Raji (cell line): ENCODE results near the gene CAMTA1.

Experiments used
- POLR2A ChIP-seq: IDR thresholded peaks from 2 replicates; pipeline ENCODE4 v1.6.1; 2011; ENCODE audit warnings: low read depth, low read length, control low read depth; ENCODE audit not compliant: insufficient read depth

Gene CAMTA1

DNA sequence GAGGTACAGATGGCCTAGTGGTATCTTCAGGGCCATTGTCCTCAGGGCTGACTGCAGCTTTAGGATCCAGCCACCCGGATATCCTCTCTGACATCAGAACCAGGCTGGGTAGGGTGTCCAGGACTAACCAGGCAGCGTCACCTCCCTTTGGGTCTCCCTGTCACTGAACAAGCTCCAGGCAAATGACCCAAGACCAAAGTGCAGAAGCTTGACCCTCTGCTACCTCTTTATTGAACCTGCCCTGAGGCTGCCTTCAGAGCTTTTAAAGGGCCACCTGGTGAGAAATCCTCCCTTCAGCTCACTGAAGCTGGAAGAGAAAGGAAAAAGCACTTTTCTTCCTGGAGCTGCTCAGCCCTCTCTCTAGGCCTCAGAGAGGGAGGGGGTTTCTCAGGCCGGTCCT, 906.8 kb downstream of the CAMTA1 start:
- TF ChIP-seq POLR2A = no peak

DNA sequence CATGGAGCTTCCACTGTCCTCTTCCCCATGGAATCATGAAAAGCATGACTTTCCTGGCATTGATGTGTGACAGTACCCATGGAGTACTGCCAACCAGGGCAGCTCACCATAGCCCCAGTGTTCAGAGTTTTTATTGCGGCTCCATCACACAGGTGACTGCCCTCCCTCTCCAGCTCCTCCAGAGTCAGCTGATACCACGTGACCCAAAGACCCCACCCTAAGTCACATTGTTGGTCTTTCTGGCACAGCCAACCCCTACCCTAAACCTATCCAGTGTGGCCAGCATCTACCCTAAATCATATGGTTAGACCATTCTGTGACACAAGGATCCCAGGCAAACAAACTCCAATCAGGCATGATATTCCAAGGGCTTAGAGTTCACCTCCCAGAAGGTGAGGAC, 908.4 kb downstream of the CAMTA1 start:
- TF ChIP-seq POLR2A = no peak

- no peak for TF ChIP-seq POLR2A
Measured at GRCh38 chr1:7694600-7695496, 909.6 kb downstream of the CAMTA1 start.

GRCh38 chr1:7695497-7696117, 910.4 kb downstream of the CAMTA1 start:
- no peak for TF ChIP-seq POLR2A

GRCh38 chr1:7698641-7699040, 913.4 kb downstream of the CAMTA1 start:
- TF ChIP-seq POLR2A = no peak

- TF ChIP-seq POLR2A = no peak
Measured at GRCh38 chr1:7702365-7702764, 917.1 kb downstream of the CAMTA1 start.

GRCh38 chr1:7703321-7704213, 918.3 kb downstream of the CAMTA1 start:
- TF ChIP-seq POLR2A = no peak

DNA sequence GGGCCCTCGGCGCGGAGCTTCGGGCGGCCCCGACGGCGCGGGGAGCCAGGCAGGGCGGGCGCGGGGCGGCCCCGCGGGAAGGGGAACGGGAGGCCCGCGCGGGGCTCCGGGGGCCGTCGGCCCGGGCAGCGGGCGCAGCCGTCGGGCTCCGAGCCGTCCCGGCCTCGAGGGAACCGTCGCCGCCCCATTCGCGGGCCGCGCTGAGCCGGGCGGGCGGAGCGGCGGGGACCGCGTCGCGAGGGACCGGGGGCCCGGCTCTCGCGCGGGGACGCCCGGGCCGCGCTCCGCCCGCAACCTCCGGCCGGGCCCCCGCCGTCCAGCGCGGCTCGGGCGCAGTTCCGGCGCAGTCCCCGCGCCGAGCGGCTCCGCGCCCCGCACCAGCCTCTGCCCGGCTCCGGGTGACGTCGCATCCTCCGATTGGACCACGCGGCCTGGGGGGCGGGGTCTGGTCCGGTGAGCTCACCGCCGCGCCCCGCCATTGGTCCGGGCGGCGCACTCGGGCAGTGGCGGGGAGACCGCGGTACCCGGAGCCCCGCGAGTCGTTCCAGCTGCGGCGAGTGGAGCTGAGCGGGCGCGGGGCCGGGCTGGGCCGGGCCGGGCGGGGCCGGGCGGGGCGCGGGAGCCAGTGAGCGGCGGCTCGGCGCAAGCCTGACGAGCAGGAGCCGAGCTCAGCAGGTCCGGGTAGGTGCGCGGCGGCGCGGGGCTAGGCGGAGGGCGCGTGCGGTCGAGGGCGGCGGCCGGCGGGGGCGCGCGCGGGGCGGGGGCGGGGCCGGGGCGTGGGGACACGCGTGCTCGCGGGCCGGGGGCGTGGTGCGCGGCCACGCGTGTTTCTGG, 919.2 kb downstream of the CAMTA1 start:
- no peak for TF ChIP-seq POLR2A

- no peak for TF ChIP-seq POLR2A
Measured at GRCh38 chr1:7705048-7705907, 920.0 kb downstream of the CAMTA1 start.

DNA sequence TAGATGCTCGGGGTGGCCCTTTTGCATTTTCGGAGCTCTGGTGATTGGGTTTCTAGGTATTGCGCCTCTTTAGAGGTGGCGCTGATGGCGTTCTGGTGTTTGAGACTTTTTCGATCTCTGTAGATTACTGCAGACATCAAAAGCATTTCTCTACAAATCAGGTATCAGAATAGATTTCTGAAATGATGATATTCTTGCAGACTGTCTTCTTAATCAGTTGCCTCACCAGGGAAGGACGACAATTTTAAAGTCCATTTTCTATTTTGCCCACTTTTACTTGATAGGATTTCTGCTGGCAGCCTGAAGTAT, 920.6 kb downstream of the CAMTA1 start:
- TF ChIP-seq POLR2A = no peak

DNA sequence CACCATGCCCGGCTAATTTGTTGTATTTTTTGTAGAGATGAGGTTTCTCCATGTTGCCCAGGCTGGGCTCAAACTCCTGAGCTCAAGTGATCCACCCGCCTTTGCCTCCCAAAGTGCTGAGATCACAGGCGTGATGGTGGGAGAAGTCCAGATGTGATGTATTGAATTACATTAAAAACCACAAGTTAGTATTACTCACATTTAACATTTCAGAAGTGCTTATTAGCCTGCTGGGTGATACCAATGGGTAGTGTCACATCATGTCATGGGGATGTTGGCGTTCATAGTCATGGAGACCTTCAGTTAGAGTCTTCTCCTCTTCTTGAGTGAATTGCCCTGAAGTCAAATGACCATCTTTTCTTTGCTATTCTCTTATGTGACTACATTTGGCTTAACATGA, 922.3 kb downstream of the CAMTA1 start:
- TF ChIP-seq POLR2A = no peak

DNA sequence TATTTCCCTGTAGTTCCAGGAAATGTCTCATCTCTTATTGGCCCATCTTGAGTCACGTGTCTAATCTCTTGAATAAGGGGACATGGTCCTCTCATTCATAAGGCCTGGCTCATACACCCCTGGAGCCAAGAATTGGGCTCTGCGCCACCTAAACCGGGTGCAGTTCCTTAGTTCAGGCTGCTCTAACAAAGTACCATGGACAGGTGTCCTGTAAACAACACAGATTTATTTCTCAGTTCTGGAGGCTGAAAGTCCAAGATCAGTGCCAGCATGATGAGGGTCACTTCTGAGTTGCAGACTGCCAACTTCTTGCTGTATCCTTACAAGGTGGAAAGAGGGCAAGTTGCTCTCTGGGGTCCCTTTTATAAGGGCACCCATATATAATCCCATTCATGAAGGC, 925.6 kb downstream of the CAMTA1 start:
- no peak for TF ChIP-seq POLR2A

GRCh38 chr1:7712731-7713323, 927.6 kb downstream of the CAMTA1 start:
- TF ChIP-seq POLR2A = no peak

- no peak for TF ChIP-seq POLR2A
Measured at GRCh38 chr1:7716506-7716905, 931.3 kb downstream of the CAMTA1 start.

GRCh38 chr1:7717748-7718368, 932.6 kb downstream of the CAMTA1 start:
- no peak for TF ChIP-seq POLR2A
